ENCODE data around the gene CSRP1. TPM values are rescaled to one million over a fixed set of nuclear protein-coding genes. Genes with fewer than 3 reads are reported as not detected.
"Not testable (repeated sequence)": the region's sequence is repeated elsewhere in the genome, so short reads cannot be mapped to it uniquely, and the experiment has no call there.

CSRP1 gene
- total RNA-seq, 1 donor from 2014 or later = 823 TPM

- TF ChIP-seq CTCF (IDR thresholded peaks at IDR 0.05; ENCODE audit: insufficient read depth, low read length, poor library complexity, severe bottlenecking) = no peak
- H3K4me3 ChIP-seq (ENCODE audit: low read depth, low read length) = no peak overlapping the region
- H3K36me3 ChIP-seq (ENCODE audit: control insufficient read depth, insufficient read depth, low read length) = peaks cover 4% of the 10 kb centered on the region
- no peaks in the 10 kb centered on the region for H3K27me3 ChIP-seq (ENCODE audit: control insufficient read depth, insufficient read depth, low read length)
- no peak for DNase-seq (ENCODE audit: low read depth)
Observed at GRCh38 chr1:201495551-201496295, 11.2 kb downstream of the CSRP1 start.

- H3K36me3 ChIP-seq (ENCODE audit: control insufficient read depth, insufficient read depth, low read length) = peaks cover 4% of the 10 kb centered on the region
- no peak for DNase-seq (ENCODE audit: low read depth)
- TF ChIP-seq CTCF (IDR thresholded peaks at IDR 0.05; ENCODE audit: insufficient read depth, low read length, poor library complexity, severe bottlenecking) = no peak
- no peak overlapping the region for H3K4me3 ChIP-seq (ENCODE audit: low read depth, low read length)
- no peaks in the 10 kb centered on the region for H3K27me3 ChIP-seq (ENCODE audit: control insufficient read depth, insufficient read depth, low read length)
Observed at GRCh38 chr1:201493757-201494617, 12.9 kb downstream of the CSRP1 start.

- H3K4me3 ChIP-seq (ENCODE audit: low read depth, low read length); DNase-seq (ENCODE audit: low read depth); H3K27me3 ChIP-seq (ENCODE audit: control insufficient read depth, insufficient read depth, low read length); H3K36me3 ChIP-seq (ENCODE audit: control insufficient read depth, insufficient read depth, low read length): not testable (repeated sequence)
Observed at GRCh38 chr1:201493026-201493656, 13.8 kb downstream of the CSRP1 start.

- peaks cover 7% of the 10 kb centered on the region for H3K36me3 ChIP-seq (ENCODE audit: control insufficient read depth, insufficient read depth, low read length)
- no peak for TF ChIP-seq CTCF (IDR thresholded peaks at IDR 0.05; ENCODE audit: insufficient read depth, low read length, poor library complexity, severe bottlenecking)
- H3K4me3 ChIP-seq (ENCODE audit: low read depth, low read length) = no peak overlapping the region
- H3K27me3 ChIP-seq (ENCODE audit: control insufficient read depth, insufficient read depth, low read length) = no peaks in the 10 kb centered on the region
- no peak for DNase-seq (ENCODE audit: low read depth)
Observed at GRCh38 chr1:201491896-201492511, 14.9 kb downstream of the CSRP1 start.

GRCh38 chr1:201490708-201491131, 16.2 kb downstream of the CSRP1 start:
- Histone ChIP-seq H3K4me3 (ENCODE audit: low read depth, low read length) (no peak overlapping the region), H3K36me3 (ENCODE audit: control insufficient read depth, insufficient read depth, low read length) (peaks cover 6% of the 10 kb centered on the region), H3K27me3 (ENCODE audit: control insufficient read depth, insufficient read depth, low read length) (no peaks in the 10 kb centered on the region)
- no peak for TF ChIP-seq CTCF (IDR thresholded peaks at IDR 0.05; ENCODE audit: insufficient read depth, low read length, poor library complexity, severe bottlenecking)
- no peak for DNase-seq (ENCODE audit: low read depth)
